Karpas-422 (cell line): Measurements from ENCODE around the gene REEP3. TPM values are rescaled to one million over a fixed set of nuclear protein-coding genes. Genes with fewer than 3 reads are reported as not detected.

Experiments
- DNase-seq: peaks from one replicate; pipeline ENCODE4 v3.0.0-alpha.2; 2015
- H2AFZ ChIP-seq: fragments of 200-600 bp; sonication (generic); 2 replicates; pipeline ENCODE4 v1.6.1; 2014; ENCODE audit warnings: antibody characterized with exemption, low read length, mixed read lengths
- H3K27ac ChIP-seq: fragments of 200-600 bp; sonication (generic); 2 replicates; pipeline ENCODE4 v1.5.1; 2014; ENCODE audit warnings: mild to moderate bottlenecking, low read length, moderate library complexity
- H3K27me3 ChIP-seq: fragments of 200-600 bp; sonication (generic); 2 replicates; pipeline ENCODE4 v1.6.1; 2014; ENCODE audit warnings: low read length, mixed read lengths
- H3K36me3 ChIP-seq: fragments of 200-600 bp; sonication (generic); 2 replicates; pipeline ENCODE4 v1.6.1; 2014; ENCODE audit warnings: low read length, mixed read lengths; ENCODE audit not compliant: insufficient read depth
- H3K4me1 ChIP-seq: fragments of 200-600 bp; sonication (generic); 2 replicates; pipeline ENCODE4 v1.6.1; 2014; ENCODE audit warnings: mild to moderate bottlenecking, low read length, mixed read lengths
- H3K4me2 ChIP-seq: fragments of 200-600 bp; sonication (generic); 2 replicates; pipeline ENCODE4 v1.6.1; 2014; ENCODE audit warnings: low read length, low read depth, mild to moderate bottlenecking; ENCODE audit not compliant: poor library complexity, severe bottlenecking
- H3K4me3 ChIP-seq: fragments of 200-600 bp; sonication (generic); 2 replicates; pipeline ENCODE4 v1.5.1; 2014; ENCODE audit warnings: mild to moderate bottlenecking, antibody characterized with exemption, low read length, mixed read lengths
- H3K79me2 ChIP-seq: fragments of 200-600 bp; sonication (generic); 2 replicates; pipeline ENCODE4 v1.6.1; 2014; ENCODE audit warnings: mild to moderate bottlenecking, low read length, mixed read lengths
- H3K9ac ChIP-seq: fragments of 200-600 bp; sonication (generic); 2 replicates; pipeline ENCODE4 v1.6.0; 2014; ENCODE audit warnings: low read length
- H3K9me2 ChIP-seq: fragments of 200-600 bp; sonication (generic), shearing (Covaris generic); replicated peaks from 2 replicates; pipeline ENCODE4 v1.6.0; 2014; ENCODE audit warnings: mild to moderate bottlenecking, low read length, moderate library complexity; ENCODE audit not compliant: insufficient read depth
- H3K9me3 ChIP-seq: fragments of 300-700, 200-600 bp; sonication (generic); 2 replicates; pipeline ENCODE4 v1.6.1; 2014; ENCODE audit warnings: low read length, mixed read lengths
- H4K20me1 ChIP-seq: fragments of 200-600 bp; sonication (generic); 2 replicates; pipeline ENCODE4 v1.6.1; 2014; ENCODE audit warnings: mild to moderate bottlenecking, antibody characterized with exemption, low read length, low read depth; ENCODE audit not compliant: insufficient read depth
- small RNA-seq: library from RNA; depleted of rRNA; stranded (forward); fragments of <200 nt; gene quantifications from one replicate; pipeline ENCODE3, GENCODE V24; 2014
- total RNA-seq: library from RNA; depleted of rRNA; stranded (reverse); fragments of >200 nt; shearing (Covaris generic); gene quantifications from 2 replicates; pipeline ENCODE4 v1.2.3, GENCODE V29; 2014; ENCODE audit warnings: low replicate concordance; rRNA removed

REEP3 gene
- total RNA-seq, 1 experiment from 2014 or later, result 1.8 TPM

DNA sequence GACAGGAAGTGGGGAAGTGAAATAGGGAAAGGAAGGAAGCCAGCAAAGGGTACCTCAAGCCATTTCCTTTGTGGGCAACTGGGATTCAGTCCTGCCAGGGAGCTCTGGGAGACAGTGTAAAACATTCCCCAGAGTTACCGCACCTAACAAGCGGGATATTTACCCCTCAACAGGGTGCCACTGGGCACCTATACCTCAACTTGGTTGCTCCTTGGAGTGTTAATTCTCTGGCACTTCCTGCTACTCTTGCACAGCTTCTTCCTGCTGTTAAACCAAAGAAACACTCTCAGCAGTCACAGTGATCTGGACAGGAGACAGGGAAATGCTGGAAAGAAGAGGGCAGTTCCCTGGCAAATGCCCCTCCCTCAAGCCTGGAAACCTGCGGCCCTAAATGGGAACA is 151.3 kb downstream of the REEP3 start:
- no peak overlapping the region for H3K27ac ChIP-seq
- peaks cover 35% of the 10 kb centered on the region for H3K4me1 ChIP-seq
- no peak overlapping the region for H2AFZ ChIP-seq
- H4K20me1 ChIP-seq, result no peaks in the 10 kb centered on the region
- H3K9me2 ChIP-seq, result no peaks in the 10 kb centered on the region
- H3K36me3 ChIP-seq, result no peaks in the 10 kb centered on the region
- no peaks in the 10 kb centered on the region for H3K79me2 ChIP-seq
- DNase-seq, result no peak
- H3K4me3 ChIP-seq, result no peak overlapping the region
- no peaks in the 10 kb centered on the region for H3K9me3 ChIP-seq
- H3K4me2 ChIP-seq, result no peak overlapping the region
- H3K27me3 ChIP-seq, result no peaks in the 10 kb centered on the region
- H3K9ac ChIP-seq, result no peak overlapping the region

DNA sequence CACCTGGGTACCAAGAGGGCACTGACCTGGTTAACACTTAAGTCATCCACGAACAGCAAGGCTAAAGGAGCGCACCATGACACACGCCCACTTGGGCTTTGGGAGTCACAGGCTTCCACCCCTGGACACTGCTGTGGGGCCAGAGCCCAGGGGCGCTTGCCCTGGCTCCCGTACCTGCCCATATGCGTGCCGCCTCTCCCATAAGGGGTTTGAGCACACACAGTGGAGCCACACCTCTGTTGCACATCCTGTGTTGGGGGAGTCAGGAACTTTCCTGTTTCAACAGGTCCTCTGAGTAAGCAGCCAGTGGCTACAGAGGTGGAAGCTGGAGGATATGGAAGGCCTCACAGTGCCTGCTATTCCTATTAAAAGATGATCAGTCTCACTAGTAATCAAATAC is 152.0 kb downstream of the REEP3 start:
- Histone ChIP-seq H3K36me3 (no peaks in the 10 kb centered on the region), H3K4me1 (peaks cover 30% of the 10 kb centered on the region), H4K20me1 (no peaks in the 10 kb centered on the region), H3K27ac (no peak overlapping the region), H3K79me2 (no peaks in the 10 kb centered on the region), H2AFZ (no peak overlapping the region), H3K27me3 (no peaks in the 10 kb centered on the region), H3K9me2 (no peaks in the 10 kb centered on the region), H3K4me3 (no peak overlapping the region), H3K9me3 (no peaks in the 10 kb centered on the region), H3K4me2 (no peak overlapping the region), H3K9ac (no peak overlapping the region)
- DNase-seq, result no peak

DNA sequence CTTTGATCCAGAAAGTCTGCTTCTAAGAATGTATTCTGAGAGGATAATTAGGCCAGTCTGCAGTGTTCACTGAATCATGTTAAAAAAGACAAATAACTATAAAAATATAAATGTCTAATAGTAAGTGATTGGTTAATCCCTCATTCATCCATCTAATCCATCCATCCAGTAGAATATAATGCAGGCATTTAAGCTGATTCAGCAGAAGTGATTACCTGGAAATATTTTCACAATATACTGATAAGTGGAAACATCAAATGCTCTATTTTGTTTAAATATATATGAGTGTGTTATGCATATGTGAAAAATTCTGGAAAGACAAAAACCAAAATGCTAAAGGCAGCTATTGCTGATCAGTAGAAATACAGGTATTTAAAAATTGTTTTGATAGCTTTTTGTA is 152.6 kb downstream of the REEP3 start:
- H3K9ac ChIP-seq, result no peak overlapping the region
- no peaks in the 10 kb centered on the region for H3K79me2 ChIP-seq
- H3K27ac ChIP-seq, result no peak overlapping the region
- no peak overlapping the region for H3K4me2 ChIP-seq
- H3K4me3 ChIP-seq, result no peak overlapping the region
- H3K36me3 ChIP-seq, result no peaks in the 10 kb centered on the region
- H3K9me3 ChIP-seq, result no peaks in the 10 kb centered on the region
- H3K27me3 ChIP-seq, result no peaks in the 10 kb centered on the region
- no peak for DNase-seq
- peaks cover 31% of the 10 kb centered on the region for H3K4me1 ChIP-seq
- H2AFZ ChIP-seq, result no peak overlapping the region
- H3K9me2 ChIP-seq, result no peaks in the 10 kb centered on the region
- no peaks in the 10 kb centered on the region for H4K20me1 ChIP-seq

Small RNA genes within 50 kb of the gene (small RNA-seq; reads per million reads assigned to genes)
- gene AC022022.1, result not detected

Other genes with a start within 250 kb of the REEP3 start
- 66.7 and 141 TPM in 2 replicates for gene JMJD1C, start 55.4 kb upstream of the REEP3 start, total RNA-seq